ENCODE measurements around the gene CARD9. TPM values are rescaled to one million over a fixed set of nuclear protein-coding genes. Genes with fewer than 3 reads are reported as not detected.

CARD9 gene
- total and polyA plus RNA-seq, 8 donors: 0.92 to 8.2 (median 1.3) TPM; not detected in 1

DNA sequence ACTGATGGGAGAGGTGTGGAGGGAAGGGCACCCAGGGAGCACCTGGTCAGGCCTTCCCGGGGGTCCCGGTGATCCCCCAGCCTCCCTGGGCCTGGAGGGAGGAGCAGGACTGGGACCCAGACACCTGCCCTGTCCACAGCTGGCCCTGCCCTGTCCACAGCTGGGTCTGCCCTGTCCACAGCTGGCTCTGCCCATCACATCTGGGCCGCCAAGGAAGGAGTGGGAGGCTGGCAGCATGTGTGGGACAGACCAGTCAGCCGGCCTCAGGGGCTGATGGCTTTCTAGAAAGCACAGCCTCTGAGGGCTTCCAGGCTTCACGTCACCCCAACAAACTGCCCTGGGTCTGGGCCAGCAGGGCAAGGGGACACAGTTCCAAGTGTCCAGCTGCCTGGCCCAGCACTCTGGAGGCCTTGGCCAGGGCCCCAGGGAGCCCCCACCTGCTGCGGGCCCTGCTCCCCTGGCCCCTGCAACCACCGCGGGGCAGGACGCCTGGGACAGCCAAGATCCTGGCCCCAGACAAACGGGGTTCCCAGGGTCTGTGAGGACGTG lies 22.1 kb downstream of the CARD9 start:
- WGBS, 5 donors: 46 to 80% (median 76%) methylated on average over 5 to 11 of the region's 11 CpGs
- no peak for DNase-seq
- peaks cover 0 to 26% (median 11%) of the 10 kb centered on the region in 4 donors for H3K36me3 ChIP-seq
- H3K27ac ChIP-seq: no peak overlapping the region
- TF ChIP-seq, protein P1, sequence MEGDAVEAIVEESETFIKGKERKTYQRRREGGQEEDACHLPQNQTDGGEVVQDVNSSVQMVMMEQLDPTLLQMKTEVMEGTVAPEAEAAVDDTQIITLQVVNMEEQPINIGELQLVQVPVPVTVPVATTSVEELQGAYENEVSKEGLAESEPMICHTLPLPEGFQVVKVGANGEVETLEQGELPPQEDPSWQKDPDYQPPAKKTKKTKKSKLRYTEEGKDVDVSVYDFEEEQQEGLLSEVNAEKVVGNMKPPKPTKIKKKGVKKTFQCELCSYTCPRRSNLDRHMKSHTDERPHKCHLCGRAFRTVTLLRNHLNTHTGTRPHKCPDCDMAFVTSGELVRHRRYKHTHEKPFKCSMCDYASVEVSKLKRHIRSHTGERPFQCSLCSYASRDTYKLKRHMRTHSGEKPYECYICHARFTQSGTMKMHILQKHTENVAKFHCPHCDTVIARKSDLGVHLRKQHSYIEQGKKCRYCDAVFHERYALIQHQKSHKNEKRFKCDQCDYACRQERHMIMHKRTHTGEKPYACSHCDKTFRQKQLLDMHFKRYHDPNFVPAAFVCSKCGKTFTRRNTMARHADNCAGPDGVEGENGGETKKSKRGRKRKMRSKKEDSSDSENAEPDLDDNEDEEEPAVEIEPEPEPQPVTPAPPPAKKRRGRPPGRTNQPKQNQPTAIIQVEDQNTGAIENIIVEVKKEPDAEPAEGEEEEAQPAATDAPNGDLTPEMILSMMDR (IDR thresholded peaks at IDR 0.05): no peak
- TF ChIP-seq POLR2A (IDR thresholded peaks at IDR 0.05): no peak
- TF ChIP-seq POLR2AphosphoS5 (IDR thresholded peaks at IDR 0.05): no peak
- no peak for TF ChIP-seq EP300 (IDR thresholded peaks at IDR 0.05)
- intact Hi-C loops (cut with DNase I; ENCODE audit: low total_unique reads): no loop called here
- no peaks in the 10 kb centered on the region for H3K9me3 ChIP-seq
- peak overlapping the region in 2 of 4 donors; percentile 12 to 31 for H3K4me3 ChIP-seq
- H3K4me1 ChIP-seq: peaks cover 7 to 37% (median 18%) of the 10 kb centered on the region in 4 donors
- no peaks in the 10 kb centered on the region for H3K27me3 ChIP-seq

DNA sequence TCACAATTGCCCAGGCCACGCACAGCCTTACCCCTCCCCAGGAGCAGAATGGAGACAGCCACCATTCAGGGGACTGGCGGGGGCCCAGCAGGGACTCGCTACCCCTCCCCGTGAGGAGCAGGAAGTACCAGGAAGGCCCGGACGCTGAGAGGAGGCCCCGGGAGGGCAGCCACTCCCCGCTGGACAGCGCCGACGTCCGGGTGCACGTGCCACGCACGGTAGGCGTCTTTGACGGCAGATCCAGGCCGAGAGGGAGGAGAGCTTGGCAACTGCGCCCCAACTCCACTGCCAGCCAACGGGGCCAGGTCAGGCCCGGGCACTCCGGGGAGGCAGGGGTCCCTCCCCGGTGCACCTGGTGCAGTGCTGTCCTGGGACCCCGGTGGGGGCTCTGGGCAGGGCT lies 23.9 kb downstream of the CARD9 start:
- intact Hi-C loops (cut with DNase I; ENCODE audit: low total_unique reads): no loop called here
- peaks cover 0 to 20% (median 7%) of the 10 kb centered on the region in 4 donors for H3K36me3 ChIP-seq
- TF ChIP-seq POLR2AphosphoS5 (IDR thresholded peaks at IDR 0.05): no peak
- WGBS, 5 donors: 86 to 91% (median 89%) methylated on average over 6 to 24 of the region's 24 CpGs
- no peak overlapping the region for H3K27ac ChIP-seq
- peaks cover 16 to 43% (median 24%) of the 10 kb centered on the region in 4 donors for H3K4me1 ChIP-seq
- H3K9me3 ChIP-seq: no peaks in the 10 kb centered on the region
- H3K27me3 ChIP-seq: no peaks in the 10 kb centered on the region
- DNase-seq: no peak
- no peak overlapping the region for H3K4me3 ChIP-seq

DNA sequence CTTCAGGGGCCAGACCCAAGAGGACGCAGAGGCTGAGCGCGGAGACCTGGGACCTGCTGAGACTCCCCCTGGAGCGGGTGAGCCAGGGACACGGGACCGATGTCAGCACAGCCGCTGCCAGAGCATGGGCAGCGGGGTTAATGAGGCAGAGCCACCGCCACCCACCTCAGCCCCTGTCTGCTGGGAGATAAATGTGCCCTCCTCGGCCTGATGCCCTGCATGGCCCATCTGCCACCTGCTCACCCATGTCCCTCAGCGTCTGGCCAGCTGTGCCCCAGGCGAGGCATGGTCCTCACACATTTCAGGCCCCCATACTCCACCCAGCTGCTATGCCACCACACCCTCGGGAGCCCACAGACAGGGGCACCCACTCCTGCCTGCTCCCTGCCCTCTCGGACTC lies 24.8 kb downstream of the CARD9 start:
- 71 to 95% (median 83%) methylated on average over 5 to 14 of the region's 14 CpGs for WGBS, 5 donors
- intact Hi-C loops (cut with DNase I; ENCODE audit: low total_unique reads): no loop called here
- Histone ChIP-seq H3K4me3 (no peak overlapping the region), H3K9me3 (no peaks in the 10 kb centered on the region), H3K36me3 (peaks cover 0 to 20% (median 7%) of the 10 kb centered on the region in 4 donors), H3K4me1 (peaks cover 14 to 34% (median 20%) of the 10 kb centered on the region in 4 donors), H3K27ac (no peak overlapping the region), H3K27me3 (no peaks in the 10 kb centered on the region)
- TF ChIP-seq POLR2AphosphoS5 (IDR thresholded peaks at IDR 0.05) (no peak), EP300 (IDR thresholded peaks at IDR 0.05) (no peak), POLR2A (IDR thresholded peaks at IDR 0.05) (no peak)
- TF ChIP-seq, protein P1 (IDR thresholded peaks at IDR 0.05): no peak
- DNase-seq: no peak

DNA sequence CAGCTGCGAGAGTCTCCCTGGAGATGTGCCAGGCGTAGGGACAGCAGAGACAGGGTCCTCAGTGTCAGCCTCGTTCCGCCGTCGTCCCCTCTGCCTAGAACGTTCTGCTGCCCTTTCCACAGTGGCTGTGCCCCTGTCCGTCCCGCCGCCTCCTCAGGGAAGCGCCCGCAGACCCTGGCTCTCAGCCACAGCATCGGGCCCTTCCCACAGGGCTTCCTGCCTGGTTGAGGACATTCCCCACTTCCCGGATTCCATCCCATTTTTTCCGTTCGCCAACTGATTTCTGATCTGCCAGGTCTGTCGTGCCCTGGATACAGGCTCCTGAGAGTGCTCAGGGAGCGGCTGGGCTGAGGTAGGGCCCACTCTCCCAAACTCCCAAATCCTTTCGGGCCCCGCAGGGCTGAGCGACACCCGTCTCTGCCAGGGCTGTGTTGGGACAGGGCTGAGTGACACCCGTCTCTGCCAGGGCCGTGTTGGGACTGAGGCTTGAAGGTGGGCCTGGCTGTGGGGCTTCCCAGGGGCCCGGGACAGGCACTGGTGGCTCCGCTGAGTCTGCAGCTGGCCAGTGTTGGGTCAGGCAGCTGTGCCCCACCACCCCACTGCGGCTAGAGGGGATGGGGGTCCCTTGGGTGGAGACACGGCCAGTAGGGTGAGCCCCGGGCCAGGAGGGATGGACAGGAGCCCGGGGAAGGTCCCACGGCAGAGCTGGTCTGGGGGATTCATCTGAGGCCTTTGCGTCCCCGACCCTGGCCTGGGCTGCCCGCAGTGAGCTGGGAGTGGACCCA lies 25.8 kb downstream of the CARD9 start:
- no peak for TF ChIP-seq POLR2AphosphoS5 (IDR thresholded peaks at IDR 0.05)
- no peak for TF ChIP-seq EP300 (IDR thresholded peaks at IDR 0.05)
- TF ChIP-seq POLR2A (IDR thresholded peaks at IDR 0.05): no peak
- TF ChIP-seq, protein P1 (IDR thresholded peaks at IDR 0.05): no peak
- no peak for DNase-seq
- intact Hi-C loops (cut with DNase I; ENCODE audit: low total_unique reads): no loop called here
- H3K36me3 ChIP-seq: peaks cover 0 to 20% (median 7%) of the 10 kb centered on the region in 4 donors
- no peak overlapping the region for H3K27ac ChIP-seq
- 70 to 86% (median 80%) methylated on average over 30 to 34 of the region's 34 CpGs for WGBS, 5 donors
- no peaks in the 10 kb centered on the region for H3K27me3 ChIP-seq
- H3K4me1 ChIP-seq: peaks cover 21 to 34% (median 30%) of the 10 kb centered on the region in 4 donors
- H3K9me3 ChIP-seq: no peaks in the 10 kb centered on the region
- no peak overlapping the region for H3K4me3 ChIP-seq

Data from stomach (tissue), 9 donors.